H1 (cell line): Measurements from ENCODE around the gene APBB3. TPM values are rescaled to one million over a fixed set of nuclear protein-coding genes. Genes with fewer than 3 reads are reported as not detected.

Experiments
- CTCF ChIP-seq, 3 experiments: IDR thresholded peaks; 1 replicate in 2 of 3; 2 replicates in 1 of 3; pipeline versions ENCODE4 v1.5.1 to v1.6.1; 2011; ENCODE audit warnings: low read length in 3 of 3, mild to moderate bottlenecking in 3 of 3, inconsistent platforms in 2 of 3, low read depth in 1 of 3, moderate library complexity in 1 of 3; ENCODE audit not compliant: insufficient read depth in 1 of 3; ENCODE audit errors: control extremely low read depth in 1 of 3
- GABPA ChIP-seq: IDR thresholded peaks from 2 replicates; pipeline ENCODE4 v1.6.1; 2011; ENCODE audit warnings: mild to moderate bottlenecking, low read length, moderate library complexity, borderline replicate concordance; ENCODE audit not compliant: insufficient read depth
- PHF8 ChIP-seq: fragments of 200-600 bp; sonication (generic); conservative IDR thresholded peaks from 2 replicates; pipeline ENCODE4 v1.7.1; 2012; ENCODE audit warnings: low read depth, mild to moderate bottlenecking, inconsistent platforms, low read length, moderate library complexity
- polyA plus RNA-seq, 7 experiments: library from polyadenylated mRNA; depleted of rRNA in 3 of 7; stranded (reverse) in 5 of 7; unstranded in 2 of 7; fragments of >200 nt in 5 of 7; fragments of 200-250 nt in 2 of 7; gene quantifications; 1 replicate in 5 of 7; 2 replicates in 1 of 7; 4 replicates in 1 of 7; pipeline versions ENCODE4 v1.2.1 to v1.2.3, GENCODE V29; 2011 to 2013; ENCODE audit warnings: missing spikeins in 2 of 7, mixed read lengths in 2 of 7
- total RNA-seq: library from RNA; stranded (reverse); fragmentation: NEBNext Ultra II Directional; extraction: Animal tissue kit (Norgen Biotek cat#: 25700); gene quantifications from 2 replicates; pipeline ENCODE4 v1.2.1, GENCODE V29; 2021

The APBB3 gene
- total and polyA plus RNA-seq, 2 of the 8 experiments (the other 6 are each of a cell fraction or from before 2014, with no cell fraction given): 16.0 to 21.9 TPM

GRCh38 chr5:140607031-140607430 lies 42.6 kb upstream of the APBB3 start (continued):
- no peak for TF ChIP-seq CTCF (IDR thresholded peaks at IDR 0.05; ENCODE audit: control extremely low read depth in 1 of 3, insufficient read depth in 1 of 3, low read depth in 1 of 3, low read length in 3 of 3)
- TF ChIP-seq PHF8: no peak
- no peak for TF ChIP-seq GABPA
